Parathyroid adenoma (tissue), 2 donors: ENCODE results near the gene TSPAN16.

ENCODE experiments used
- H2AFZ ChIP-seq: fragments of 300-600 bp; sonication (generic); one replicate; pipeline ENCODE4 v1.7.0; 2017; ENCODE audit warnings: antibody characterized with exemption, mild to moderate bottlenecking
- H3K27ac ChIP-seq: fragments of 300-600 bp; sonication (generic); one replicate; pipeline ENCODE4 v1.7.0; 2017
- H3K27me3 ChIP-seq: fragments of 300-600 bp; sonication (generic); one replicate; pipeline ENCODE4 v1.7.0; 2017; ENCODE audit warnings: low read length; ENCODE audit not compliant: control insufficient read depth, insufficient read depth
- H3K36me3 ChIP-seq: fragments of 300-600 bp; sonication (generic); one replicate; pipeline ENCODE4 v1.7.0; 2017; ENCODE audit warnings: low read length; ENCODE audit not compliant: control insufficient read depth, insufficient read depth
- H3K4me1 ChIP-seq: fragments of 300-600 bp; sonication (generic); one replicate; pipeline ENCODE4 v1.7.0; 2017; ENCODE audit warnings: control low read depth
- H3K4me2 ChIP-seq: fragments of 300-600 bp; sonication (generic); one replicate; pipeline ENCODE4 v1.7.0; 2017; ENCODE audit warnings: low read length
- H3K4me3 ChIP-seq: fragments of 300-600 bp; sonication (generic); one replicate; pipeline ENCODE4 v1.7.0; 2017; ENCODE audit warnings: low read depth, low read length
- H3K79me2 ChIP-seq: fragments of 300-600 bp; sonication (generic); one replicate; pipeline ENCODE4 v1.7.0; 2017; ENCODE audit warnings: control low read depth
- H3K9ac ChIP-seq: fragments of 300-600 bp; sonication (generic); one replicate; pipeline ENCODE4 v1.7.0; 2017; ENCODE audit warnings: mild to moderate bottlenecking
- H3K9me3 ChIP-seq: fragments of 300-600 bp; sonication (generic); one replicate; pipeline ENCODE4 v1.7.0; 2017; ENCODE audit warnings: low read length; ENCODE audit not compliant: control insufficient read depth
- TF ChIP-seq, protein P1 (sequence below): fragments of 300-600 bp; sonication (generic); IDR thresholded peaks from one replicate; pipeline ENCODE4 v1.7.0; 2017; ENCODE audit warnings: antibody characterized with exemption, mild to moderate bottlenecking
- donor health status: primary hyperparathyroidism.

The TSPAN16 gene

DNA sequence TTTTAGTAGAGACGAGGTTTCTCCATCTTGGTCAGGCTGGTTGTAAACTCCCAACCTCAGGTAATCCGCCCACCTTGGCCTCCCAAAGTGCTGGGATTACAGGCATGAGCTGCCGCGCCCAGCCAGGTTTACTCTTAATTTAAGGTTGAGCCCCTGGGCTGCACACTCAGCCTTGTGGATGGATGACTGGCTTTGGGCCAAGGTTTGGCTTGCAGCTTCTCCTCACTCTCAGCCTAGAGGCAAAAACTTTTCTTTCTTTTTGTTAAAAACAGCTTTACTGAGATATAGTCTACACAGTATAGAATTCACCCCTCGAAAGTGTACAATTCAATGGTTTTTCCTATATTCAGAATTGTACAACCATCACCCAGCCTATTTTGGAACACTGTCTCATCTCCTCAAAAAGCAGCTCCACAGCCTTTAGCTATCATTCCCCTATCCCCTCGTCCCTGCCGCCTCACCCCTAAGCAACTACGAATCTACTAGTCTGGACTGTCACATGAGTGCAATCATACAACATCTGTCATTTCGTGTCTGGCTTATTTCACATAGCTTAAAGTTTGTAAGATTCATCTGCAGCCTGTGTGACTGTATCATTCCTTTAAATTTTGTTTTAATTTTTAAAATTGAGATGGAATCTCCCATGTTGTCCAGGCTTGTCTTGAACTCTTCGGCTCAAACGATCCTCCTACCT is 14.5 kb upstream of the TSPAN16 start:
- no peak overlapping the region for H3K4me2 ChIP-seq
- no peak overlapping the region for H3K27ac ChIP-seq
- H3K4me1 ChIP-seq: no peaks in the 10 kb centered on the region
- no peak overlapping the region for H3K9ac ChIP-seq
- H3K36me3 ChIP-seq: no peaks in the 10 kb centered on the region
- H3K27me3 ChIP-seq: no peaks in the 10 kb centered on the region
- TF ChIP-seq, protein P1, sequence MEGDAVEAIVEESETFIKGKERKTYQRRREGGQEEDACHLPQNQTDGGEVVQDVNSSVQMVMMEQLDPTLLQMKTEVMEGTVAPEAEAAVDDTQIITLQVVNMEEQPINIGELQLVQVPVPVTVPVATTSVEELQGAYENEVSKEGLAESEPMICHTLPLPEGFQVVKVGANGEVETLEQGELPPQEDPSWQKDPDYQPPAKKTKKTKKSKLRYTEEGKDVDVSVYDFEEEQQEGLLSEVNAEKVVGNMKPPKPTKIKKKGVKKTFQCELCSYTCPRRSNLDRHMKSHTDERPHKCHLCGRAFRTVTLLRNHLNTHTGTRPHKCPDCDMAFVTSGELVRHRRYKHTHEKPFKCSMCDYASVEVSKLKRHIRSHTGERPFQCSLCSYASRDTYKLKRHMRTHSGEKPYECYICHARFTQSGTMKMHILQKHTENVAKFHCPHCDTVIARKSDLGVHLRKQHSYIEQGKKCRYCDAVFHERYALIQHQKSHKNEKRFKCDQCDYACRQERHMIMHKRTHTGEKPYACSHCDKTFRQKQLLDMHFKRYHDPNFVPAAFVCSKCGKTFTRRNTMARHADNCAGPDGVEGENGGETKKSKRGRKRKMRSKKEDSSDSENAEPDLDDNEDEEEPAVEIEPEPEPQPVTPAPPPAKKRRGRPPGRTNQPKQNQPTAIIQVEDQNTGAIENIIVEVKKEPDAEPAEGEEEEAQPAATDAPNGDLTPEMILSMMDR: no peak
- H3K9me3 ChIP-seq: no peaks in the 10 kb centered on the region
- no peak overlapping the region for H3K4me3 ChIP-seq
- H2AFZ ChIP-seq: no peak overlapping the region
- H3K79me2 ChIP-seq: no peaks in the 10 kb centered on the region

GRCh38 chr19:11284515-11284914 is 11.4 kb upstream of the TSPAN16 start:
- H3K9me3 ChIP-seq: no peaks in the 10 kb centered on the region
- no peaks in the 10 kb centered on the region for H3K36me3 ChIP-seq
- peak overlapping the region; percentile 8 for H2AFZ ChIP-seq
- no peak overlapping the region for H3K27ac ChIP-seq
- TF ChIP-seq, protein P1: no peak
- H3K9ac ChIP-seq: no peak overlapping the region
- H3K4me1 ChIP-seq: no peaks in the 10 kb centered on the region
- H3K79me2 ChIP-seq: no peaks in the 10 kb centered on the region
- no peaks in the 10 kb centered on the region for H3K27me3 ChIP-seq
- no peak overlapping the region for H3K4me3 ChIP-seq
- H3K4me2 ChIP-seq: no peak overlapping the region

- Histone ChIP-seq H3K4me1 (no peaks in the 10 kb centered on the region), H3K36me3 (no peaks in the 10 kb centered on the region), H3K27me3 (no peaks in the 10 kb centered on the region), H3K9me3 (no peaks in the 10 kb centered on the region), H2AFZ (no peak overlapping the region), H3K79me2 (no peaks in the 10 kb centered on the region), H3K4me2 (no peak overlapping the region), H3K4me3 (no peak overlapping the region), H3K27ac (no peak overlapping the region), H3K9ac (no peak overlapping the region)
- TF ChIP-seq, protein P1: no peak
Measured at GRCh38 chr19:11286312-11286974, 9.5 kb upstream of the TSPAN16 start.

DNA sequence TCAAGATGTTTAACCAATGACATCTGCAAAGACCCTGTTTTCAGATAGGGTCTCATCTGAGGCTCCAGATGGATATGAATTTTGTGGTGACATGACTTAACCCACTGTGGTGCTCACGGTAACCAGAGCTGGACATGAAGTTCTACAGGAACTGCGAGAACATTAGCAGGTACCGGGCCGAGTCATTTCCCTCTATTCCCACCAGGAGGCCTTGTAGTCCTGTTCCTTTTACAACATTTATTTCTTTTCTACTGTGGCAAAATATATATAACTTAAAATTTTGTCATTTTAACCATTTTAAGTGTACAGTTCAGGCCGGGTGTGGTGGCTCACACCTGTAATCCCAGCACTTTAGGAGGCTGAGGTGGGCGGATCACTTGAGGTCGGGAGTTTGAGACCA is 7.6 kb upstream of the TSPAN16 start:
- TF ChIP-seq, protein P1: peak; percentile 20
- no peak overlapping the region for H3K27ac ChIP-seq

More for the DNA sequence above, 7.6 kb upstream of the TSPAN16 start:
- no peak overlapping the region for H3K4me2 ChIP-seq
- H3K79me2 ChIP-seq: no peaks in the 10 kb centered on the region
- H3K27me3 ChIP-seq: no peaks in the 10 kb centered on the region
- no peak overlapping the region for H3K9ac ChIP-seq
- no peaks in the 10 kb centered on the region for H3K4me1 ChIP-seq
- no peak overlapping the region for H3K4me3 ChIP-seq
- no peaks in the 10 kb centered on the region for H3K9me3 ChIP-seq
- no peak overlapping the region for H2AFZ ChIP-seq
- H3K36me3 ChIP-seq: no peaks in the 10 kb centered on the region
